D721Med (cell line): ENCODE measurements around the gene COL23A1.
"Not testable (repeated sequence)": the region's sequence is repeated elsewhere in the genome, so short reads cannot be mapped to it uniquely, and the experiment has no call there.

ENCODE experiments used
- DNase-seq: peaks from one replicate; pipeline ENCODE4 v3.0.0; 2011; ENCODE audit warnings: low spot score; ENCODE audit not compliant: insufficient read length
- FAIRE-seq: peaks from 2 replicates; lab custom pipeline; 2011; peaks lifted over from hg19 to GRCh38; lab: Jason Lieb, UNC
- CTCF ChIP-seq: IDR thresholded peaks from 2 replicates; pipeline ENCODE4 v1.5.1; 2012; ENCODE audit warnings: mild to moderate bottlenecking, control low read depth; ENCODE audit not compliant: insufficient read depth; ENCODE audit errors: missing control alignments

The COL23A1 gene

GRCh38 chr5:178320281-178320855 is 269.8 kb downstream of the COL23A1 start:
- no peak for FAIRE-seq
- no peak for DNase-seq
- TF ChIP-seq CTCF = no peak

DNA sequence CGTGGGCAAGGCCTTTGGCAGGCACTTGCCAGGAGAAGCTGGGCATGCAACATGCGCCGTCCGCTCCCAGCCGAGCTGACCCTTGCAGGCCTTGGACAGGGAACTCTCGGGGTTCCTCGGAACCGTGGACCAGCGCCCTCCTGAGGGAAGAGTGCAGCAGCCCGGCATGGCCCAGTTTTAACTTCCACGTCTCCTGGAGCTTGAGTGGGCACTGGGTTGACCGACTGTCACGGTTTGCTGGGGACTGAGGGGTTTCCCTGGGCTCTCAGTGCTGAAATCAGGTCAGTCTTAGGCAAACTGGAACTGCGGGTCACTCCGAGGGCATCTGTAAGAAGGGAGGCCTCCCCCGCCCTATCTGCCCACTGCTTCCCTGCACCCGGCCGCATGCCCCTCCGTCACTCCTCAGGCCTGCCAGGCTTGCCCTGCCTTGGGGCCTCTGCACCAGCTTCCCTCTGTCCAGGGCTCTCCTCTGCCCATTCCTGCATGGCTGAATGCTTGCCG is 270.6 kb downstream of the COL23A1 start:
- FAIRE-seq (no peak), DNase-seq (no peak)
- TF ChIP-seq CTCF = no peak

DNA sequence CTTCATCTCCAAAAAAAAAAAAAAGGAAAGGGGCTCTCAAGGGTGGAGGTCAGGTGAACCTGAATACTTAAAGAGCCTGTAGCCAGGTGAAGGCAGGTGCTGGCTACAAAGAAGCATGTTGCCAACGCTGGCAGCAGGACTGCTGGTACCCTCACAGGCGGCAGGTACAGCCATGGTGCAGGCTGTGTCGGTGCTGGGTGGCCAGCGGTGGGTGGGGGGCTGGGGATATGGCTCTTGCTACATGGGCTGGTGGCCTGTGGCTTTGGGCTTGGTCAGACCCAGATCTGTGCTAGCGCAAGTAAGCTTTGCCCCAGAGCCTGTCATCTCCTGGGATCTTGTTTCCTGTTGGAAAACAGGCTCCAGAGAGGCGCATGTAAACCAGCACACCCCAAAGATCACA is 271.3 kb downstream of the COL23A1 start:
- TF ChIP-seq CTCF = no peak
- FAIRE-seq = no peak
- DNase-seq = no peak

DNA sequence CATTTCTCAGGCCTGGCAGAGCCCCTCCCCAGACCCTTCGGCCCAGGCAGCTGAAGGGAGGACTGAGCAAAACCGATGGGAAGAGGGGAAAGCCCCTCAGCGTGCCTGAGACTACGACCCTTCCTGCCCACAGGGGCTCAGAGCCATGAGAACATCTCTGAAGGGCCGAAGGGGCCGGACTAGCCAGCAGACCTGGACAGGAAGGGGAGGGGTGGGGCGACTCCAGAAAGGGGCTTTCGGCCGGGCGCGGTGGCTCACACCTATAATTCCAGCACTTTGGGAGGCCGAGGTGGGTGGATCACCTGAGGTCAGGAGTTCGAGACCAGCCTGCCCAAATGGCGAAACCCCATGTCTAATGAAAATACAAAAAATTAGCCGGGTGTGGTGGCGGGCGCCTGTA is 271.8 kb downstream of the COL23A1 start:
- no peak for TF ChIP-seq CTCF
- FAIRE-seq (no peak), DNase-seq (no peak)

DNA sequence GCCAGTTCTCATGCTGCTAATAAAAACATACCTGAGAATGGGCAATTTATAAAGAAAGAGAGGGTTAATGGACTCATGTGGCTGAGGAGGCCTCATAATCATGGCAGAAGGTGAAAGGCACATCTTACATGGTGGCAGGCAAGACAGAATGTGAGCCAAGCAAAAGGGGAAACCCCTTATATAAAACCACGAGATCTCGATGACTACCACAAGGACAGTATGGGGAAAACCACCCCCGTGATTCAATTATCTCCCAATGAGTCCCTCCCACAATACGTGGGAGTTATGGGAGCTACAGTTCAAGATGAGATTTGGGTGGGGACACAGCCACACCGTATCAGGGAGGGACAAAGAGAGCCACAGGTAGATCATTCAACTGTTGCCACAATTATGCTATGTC is 272.5 kb downstream of the COL23A1 start:
- not testable (repeated sequence) for DNase-seq, FAIRE-seq

DNA sequence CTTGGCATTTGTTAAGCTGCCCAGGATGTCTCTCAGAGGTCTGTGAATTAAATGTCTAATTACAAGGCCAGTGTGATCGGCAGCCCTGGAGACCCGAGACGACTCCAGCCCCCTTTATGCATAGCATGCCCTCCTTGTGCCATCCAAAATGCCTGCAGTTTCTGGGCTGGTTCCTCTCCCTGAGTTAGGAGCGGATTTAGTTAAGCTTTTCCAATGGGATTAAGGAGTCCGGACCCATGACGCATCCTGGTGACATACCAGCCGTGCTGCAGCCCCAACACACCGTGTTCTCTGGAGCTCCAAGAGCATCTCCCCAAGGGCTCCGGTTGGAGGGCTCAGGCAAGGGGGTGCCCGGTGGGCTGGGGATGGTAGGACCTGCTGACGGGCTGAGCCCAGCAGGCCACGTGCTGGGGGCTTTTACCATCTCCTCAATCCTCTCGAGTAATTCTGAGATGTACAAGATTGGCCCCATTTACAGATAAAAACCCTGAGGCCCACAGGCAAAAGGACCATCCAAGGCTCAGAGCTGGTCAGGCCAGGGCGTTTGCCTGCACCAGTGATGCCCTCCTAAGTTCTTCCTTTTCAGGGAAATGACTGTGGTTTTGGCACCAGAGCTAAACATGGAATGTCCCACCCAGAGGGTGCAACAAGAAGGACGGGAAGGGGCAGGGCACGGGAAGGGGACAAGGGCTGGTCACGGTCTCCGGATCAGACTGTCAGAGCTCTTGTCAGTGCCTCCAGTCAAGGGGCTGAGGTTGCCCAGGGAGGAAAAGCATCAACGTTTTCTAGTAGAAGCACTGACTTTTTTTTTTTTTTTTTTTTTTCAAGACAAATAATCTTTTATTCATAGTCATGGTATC is 275.0 kb downstream of the COL23A1 start:
- peak; percentile 69 for DNase-seq
- TF ChIP-seq CTCF = no peak
- no peak for FAIRE-seq

- TF ChIP-seq CTCF = no peak
- FAIRE-seq (no peak), DNase-seq (no peak)
Observed at GRCh38 chr5:178314061-178314660, 276.0 kb downstream of the COL23A1 start.
